HCT116 (cell line): ENCODE results near the gene PIN1.

ENCODE experiments used
- EGR1 ChIP-seq: IDR thresholded peaks from 2 replicates; pipeline ENCODE4 v1.6.1; 2012; ENCODE audit warnings: low read depth
- POLR2AphosphoS5 ChIP-seq: IDR thresholded peaks from 2 replicates; pipeline ENCODE4 v1.6.1; 2011; ENCODE audit warnings: mild to moderate bottlenecking, low read depth, low read length, moderate library complexity
- TF ChIP-seq, protein P1 (sequence below), 3 experiments: fragments of 200-600 bp in 1 of 3; sonication (generic) in 1 of 3; IDR thresholded peaks in 2 of 3; conservative IDR thresholded peaks in 1 of 3; 2 replicates each; pipeline ENCODE4 v1.5.1; 2012 to 2017; ENCODE audit warnings: low read depth in 2 of 3, low read length in 2 of 3, antibody characterized with exemption in 1 of 3, borderline replicate concordance in 1 of 3, control low read depth in 1 of 3, mild to moderate bottlenecking in 1 of 3, mixed read lengths in 1 of 3, mixed run types in 1 of 3, moderate library complexity in 1 of 3; ENCODE audit not compliant: insufficient read depth in 1 of 3

DNA sequence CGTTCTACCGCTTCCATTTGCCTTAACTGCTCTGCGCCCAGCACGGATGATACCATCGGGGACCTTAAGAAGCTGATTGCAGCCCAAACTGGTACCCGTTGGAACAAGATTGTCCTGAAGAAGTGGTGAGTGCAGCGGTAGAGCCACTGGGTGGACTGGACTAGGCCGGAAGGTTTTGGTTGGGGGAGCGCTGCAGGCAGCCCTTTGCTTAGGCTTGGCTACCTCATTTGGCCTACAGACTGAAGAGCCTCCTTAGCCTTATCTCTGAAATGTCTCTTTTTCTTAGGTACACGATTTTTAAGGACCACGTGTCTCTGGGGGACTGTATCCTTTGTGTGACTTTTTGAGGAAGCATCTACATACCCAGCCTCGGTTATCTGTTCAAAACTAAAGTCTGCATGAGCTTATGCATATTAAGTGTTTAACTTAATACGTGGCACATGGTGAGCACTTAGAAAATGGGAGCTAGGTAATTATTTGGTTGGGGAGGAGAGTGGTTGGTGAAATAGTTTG lies 6.5 kb upstream of the PIN1 start:
- TF ChIP-seq EGR1 (no peak), POLR2AphosphoS5 (no peak)
- TF ChIP-seq, protein P1, sequence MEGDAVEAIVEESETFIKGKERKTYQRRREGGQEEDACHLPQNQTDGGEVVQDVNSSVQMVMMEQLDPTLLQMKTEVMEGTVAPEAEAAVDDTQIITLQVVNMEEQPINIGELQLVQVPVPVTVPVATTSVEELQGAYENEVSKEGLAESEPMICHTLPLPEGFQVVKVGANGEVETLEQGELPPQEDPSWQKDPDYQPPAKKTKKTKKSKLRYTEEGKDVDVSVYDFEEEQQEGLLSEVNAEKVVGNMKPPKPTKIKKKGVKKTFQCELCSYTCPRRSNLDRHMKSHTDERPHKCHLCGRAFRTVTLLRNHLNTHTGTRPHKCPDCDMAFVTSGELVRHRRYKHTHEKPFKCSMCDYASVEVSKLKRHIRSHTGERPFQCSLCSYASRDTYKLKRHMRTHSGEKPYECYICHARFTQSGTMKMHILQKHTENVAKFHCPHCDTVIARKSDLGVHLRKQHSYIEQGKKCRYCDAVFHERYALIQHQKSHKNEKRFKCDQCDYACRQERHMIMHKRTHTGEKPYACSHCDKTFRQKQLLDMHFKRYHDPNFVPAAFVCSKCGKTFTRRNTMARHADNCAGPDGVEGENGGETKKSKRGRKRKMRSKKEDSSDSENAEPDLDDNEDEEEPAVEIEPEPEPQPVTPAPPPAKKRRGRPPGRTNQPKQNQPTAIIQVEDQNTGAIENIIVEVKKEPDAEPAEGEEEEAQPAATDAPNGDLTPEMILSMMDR (IDR thresholded peaks at IDR 0.05 in 2 of 3, conservative IDR thresholded peaks at IDR 0.05 in 1 of 3; ENCODE audit: borderline replicate concordance in 1 of 3, insufficient read depth in 1 of 3, low read depth in 2 of 3, low read length in 2 of 3) = no peak
